GM12864 (cell line): ENCODE measurements around the gene CCDC73.

Experiments used
- DNase-seq: peaks from one replicate; pipeline ENCODE4 v3.0.0-alpha.2; 2011; ENCODE audit warnings: low read depth
- H3K4me3 ChIP-seq: 2 replicates; pipeline ENCODE4 v1.5.1; 2011; ENCODE audit warnings: mild to moderate bottlenecking, low read depth, low read length, control low read depth
- CTCF ChIP-seq: IDR thresholded peaks from 2 replicates; pipeline ENCODE4 v1.5.1; 2011; ENCODE audit warnings: low read depth, mild to moderate bottlenecking, moderate library complexity, low read length, control low read depth, inconsistent platforms; ENCODE audit errors: missing control alignments

Gene CCDC73

GRCh38 chr11:32821917-32822560 is 27.6 kb upstream of the CCDC73 start:
- no peak for TF ChIP-seq CTCF
- no peak for DNase-seq
- no peak overlapping the region; the same call in 1 of the 2 replicates for H3K4me3 ChIP-seq

DNA sequence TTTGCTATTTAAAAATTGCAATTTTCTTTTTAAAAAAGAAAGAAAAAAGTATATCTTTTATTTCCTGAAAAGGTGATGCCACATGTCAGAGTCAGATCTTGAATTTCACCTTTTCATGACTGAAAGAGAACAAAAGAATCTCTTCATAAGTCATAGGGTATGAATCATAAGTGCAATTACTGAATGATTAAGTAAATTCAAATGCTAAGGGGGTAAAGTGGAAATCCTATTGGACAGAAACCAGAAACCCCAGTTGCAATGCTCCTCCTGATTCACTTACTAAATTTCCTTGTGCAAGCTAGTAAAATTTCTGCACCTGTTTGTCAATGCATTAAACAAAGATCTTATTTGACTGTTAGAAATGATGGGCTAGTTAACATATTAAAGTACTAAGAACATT is 27.1 kb upstream of the CCDC73 start:
- no peak for DNase-seq
- H3K4me3 ChIP-seq, result no peak overlapping the region; the same call in 1 of the 2 replicates

DNA sequence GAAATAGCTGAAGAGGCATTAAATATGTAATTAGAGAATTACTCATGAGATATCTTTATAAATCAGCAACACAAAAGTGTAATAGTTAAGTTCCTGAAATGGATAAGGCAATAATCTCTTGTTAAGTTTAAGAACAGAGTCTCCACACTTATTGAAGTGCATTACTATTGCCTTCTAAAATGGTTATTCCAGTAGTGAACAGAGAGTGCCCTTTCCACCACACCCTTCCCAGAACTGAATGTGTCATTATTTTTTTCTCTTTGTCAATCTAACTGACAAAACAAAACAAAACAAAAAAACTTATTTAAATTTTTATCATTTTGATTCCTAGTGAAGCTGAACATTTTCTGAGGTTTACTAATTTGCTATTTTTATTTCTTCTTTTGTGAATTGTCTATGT is 26.0 kb upstream of the CCDC73 start:
- no peak for TF ChIP-seq CTCF
- H3K4me3 ChIP-seq, result no peak overlapping the region
- no peak for DNase-seq

More for the DNA sequence above, 27.1 kb upstream of the CCDC73 start:
- TF ChIP-seq CTCF, result no peak

GRCh38 chr11:32819187-32819586 is 24.7 kb upstream of the CCDC73 start:
- no peak for TF ChIP-seq CTCF
- no peak for DNase-seq
- H3K4me3 ChIP-seq, result no peak overlapping the region

- no peak for DNase-seq
- H3K4me3 ChIP-seq, result no peak overlapping the region
- no peak for TF ChIP-seq CTCF
These were observed 23.4 kb upstream of the CCDC73 start for GRCh38 chr11:32817852-32818183.

DNA sequence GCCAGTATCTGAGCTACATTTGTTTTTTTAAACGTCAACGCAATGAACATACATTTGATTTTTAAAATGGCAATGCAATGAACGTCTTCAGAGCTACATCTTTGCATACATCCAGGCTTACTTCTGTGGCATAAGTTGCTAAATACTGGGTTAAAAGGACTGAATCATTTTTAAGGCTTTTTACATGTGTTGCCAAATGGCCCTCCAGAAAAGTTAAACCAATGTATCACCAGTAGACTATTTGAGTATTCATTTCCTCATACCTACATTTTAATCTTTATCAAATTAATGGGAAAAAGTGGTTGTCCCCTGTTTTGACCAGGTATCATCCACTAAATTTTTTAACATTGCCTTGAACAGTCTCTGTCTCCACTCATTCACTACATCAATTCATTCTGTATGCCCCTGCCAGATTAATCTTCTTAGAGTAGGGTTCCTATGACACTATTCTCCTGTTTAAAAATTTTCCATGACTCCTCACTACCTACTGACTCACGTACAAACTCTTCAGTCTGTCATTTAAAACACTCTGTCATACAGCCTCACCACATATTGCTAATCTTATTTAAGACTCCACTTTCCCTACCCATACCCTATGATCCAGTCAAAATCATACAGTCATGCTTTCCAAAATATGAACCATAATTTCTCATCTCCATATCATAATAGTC is 22.9 kb upstream of the CCDC73 start:
- TF ChIP-seq CTCF, result no peak

GRCh38 chr11:32809313-32809712 is 14.9 kb upstream of the CCDC73 start:
- peak; percentile 93 for TF ChIP-seq CTCF
- peak; percentile 52 for DNase-seq
- no peak overlapping the region for H3K4me3 ChIP-seq

More for the DNA sequence above, 22.9 kb upstream of the CCDC73 start:
- no peak overlapping the region for H3K4me3 ChIP-seq
- DNase-seq, result no peak
